ENCODE data around the gene LRIG3. TPM values are rescaled to one million over a fixed set of nuclear protein-coding genes. Genes with fewer than 3 reads are reported as not detected.
"Not testable (repeated sequence)": the region's sequence is repeated elsewhere in the genome, so short reads cannot be mapped to it uniquely, and the experiment has no call there.

Gene LRIG3
- total RNA-seq, 1 experiment from 2014 or later: 150 TPM

- H3K27ac ChIP-seq: not testable (repeated sequence)
- H3K36me3 ChIP-seq: peaks cover 84% of the 10 kb centered on the region
These were observed 17.6 kb downstream of the LRIG3 start for GRCh38 chr12:58902726-58903125.

GRCh38 chr12:58901664-58902063, 18.6 kb downstream of the LRIG3 start:
- Histone ChIP-seq H3K27ac (no peak overlapping the region), H3K9me3 (replicated peaks) (peaks cover 17% of the 10 kb centered on the region), H3K4me3 (no peak overlapping the region), H3K36me3 (peaks cover 82% of the 10 kb centered on the region), H3K4me1 (peaks cover 4% of the 10 kb centered on the region; the same call in 1 of the 2 replicates), H3K27me3 (no peaks in the 10 kb centered on the region)
- no peak for DNase-seq

More at GRCh38 chr12:58902726-58903125, 17.6 kb downstream of the LRIG3 start:
- H3K27me3 ChIP-seq, DNase-seq, H3K4me3 ChIP-seq: not testable (repeated sequence)
- Histone ChIP-seq H3K4me1 (peaks cover 11% of the 10 kb centered on the region), H3K9me3 (replicated peaks) (peaks cover 17% of the 10 kb centered on the region)

GRCh38 chr12:58897969-58898368, 22.3 kb downstream of the LRIG3 start:
- no peak for DNase-seq
- peaks cover 7% of the 10 kb centered on the region; the same call in 1 of the 2 replicates for H3K9me3 ChIP-seq (replicated peaks)
- no peaks in the 10 kb centered on the region for H3K27me3 ChIP-seq
- no peaks in the 10 kb centered on the region for H3K4me1 ChIP-seq
- H3K36me3 ChIP-seq: peaks cover 61% of the 10 kb centered on the region
- H3K4me3 ChIP-seq: no peak overlapping the region
- H3K27ac ChIP-seq: no peak overlapping the region

GRCh38 chr12:58896278-58896677, 24.0 kb downstream of the LRIG3 start:
- H3K27me3 ChIP-seq: no peaks in the 10 kb centered on the region
- H3K4me1 ChIP-seq: no peaks in the 10 kb centered on the region

DNA sequence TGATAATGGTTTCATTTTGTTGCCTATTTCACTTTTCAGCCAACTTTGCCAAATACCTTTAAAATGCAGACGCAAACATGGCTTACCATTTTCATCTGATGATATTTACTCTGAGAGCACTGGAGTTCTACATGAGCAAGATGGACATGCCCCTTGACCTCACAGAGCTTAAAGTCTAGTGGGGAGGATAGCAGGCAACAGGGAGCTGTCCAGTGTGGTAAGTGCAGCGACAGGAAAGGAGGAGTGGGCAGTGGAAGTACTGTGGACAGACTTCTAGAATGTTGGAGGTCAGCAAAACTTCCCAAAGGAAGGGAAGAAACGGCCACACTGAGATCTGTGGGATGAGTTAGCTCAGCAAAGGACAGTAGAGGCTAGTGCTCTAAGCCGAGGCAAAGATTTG, 25.3 kb downstream of the LRIG3 start:
- no peak overlapping the region for H3K27ac ChIP-seq
- H3K36me3 ChIP-seq: peaks cover 41% of the 10 kb centered on the region
- H3K4me1 ChIP-seq: no peaks in the 10 kb centered on the region
- H3K4me3 ChIP-seq: no peak overlapping the region
- no peaks in the 10 kb centered on the region for H3K27me3 ChIP-seq
- no peaks in the 10 kb centered on the region for H3K9me3 ChIP-seq (replicated peaks)
- no peak for DNase-seq

More at GRCh38 chr12:58896278-58896677, 24.0 kb downstream of the LRIG3 start:
- H3K36me3 ChIP-seq: peaks cover 50% of the 10 kb centered on the region
- 0 out of 2 replicates have a peak, but pooled peaks cover 3% of the 10 kb centered on the region for H3K9me3 ChIP-seq (replicated peaks)
- DNase-seq: no peak
- no peak overlapping the region for H3K27ac ChIP-seq
- H3K4me3 ChIP-seq: no peak overlapping the region

DNA sequence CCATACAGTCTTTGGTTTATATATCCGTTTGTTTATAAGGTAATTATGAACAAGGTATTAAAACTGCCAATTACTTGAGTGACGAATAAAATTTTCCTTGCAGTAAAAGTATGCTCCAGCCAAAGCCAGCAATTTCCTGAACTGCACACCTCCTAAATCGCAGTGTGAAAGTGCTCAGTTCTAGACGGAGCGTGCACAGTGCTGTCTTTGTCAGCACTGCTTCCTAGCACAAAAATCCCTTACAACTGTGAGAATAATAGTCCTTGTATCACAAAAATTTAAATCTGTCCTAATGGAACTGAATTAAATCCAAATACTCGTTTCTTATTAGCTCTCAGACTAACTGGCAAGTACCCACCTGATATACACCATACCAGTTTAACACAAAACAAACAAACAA, 26.3 kb downstream of the LRIG3 start:
- Histone ChIP-seq H3K9me3 (replicated peaks) (no peaks in the 10 kb centered on the region), H3K4me1 (no peaks in the 10 kb centered on the region), H3K4me3 (no peak overlapping the region), H3K27me3 (no peaks in the 10 kb centered on the region), H3K36me3 (peaks cover 40% of the 10 kb centered on the region), H3K27ac (no peak overlapping the region)
- no peak for DNase-seq

GRCh38 chr12:58893495-58893894, 26.8 kb downstream of the LRIG3 start:
- Histone ChIP-seq H3K9me3 (replicated peaks) (no peaks in the 10 kb centered on the region), H3K36me3 (peaks cover 41% of the 10 kb centered on the region), H3K27me3 (no peaks in the 10 kb centered on the region), H3K4me3 (no peak overlapping the region), H3K27ac (no peak overlapping the region), H3K4me1 (no peaks in the 10 kb centered on the region)
- DNase-seq: no peak

- peaks cover 61% of the 10 kb centered on the region for H3K36me3 ChIP-seq
- no peak overlapping the region for H3K4me3 ChIP-seq
- no peaks in the 10 kb centered on the region for H3K9me3 ChIP-seq (replicated peaks)
- DNase-seq: peak; percentile 17 to 76
- H3K27ac ChIP-seq: no peak overlapping the region
- H3K4me1 ChIP-seq: no peaks in the 10 kb centered on the region; the same call in 1 of the 2 replicates
- no peaks in the 10 kb centered on the region for H3K27me3 ChIP-seq
These were observed 30.7 kb downstream of the LRIG3 start for GRCh38 chr12:58889557-58889956.

- Histone ChIP-seq H3K4me3 (no peak overlapping the region), H3K27ac (no peak overlapping the region), H3K9me3 (replicated peaks) (no peaks in the 10 kb centered on the region), H3K4me1 (no peaks in the 10 kb centered on the region; the same call in 1 of the 2 replicates), H3K27me3 (no peaks in the 10 kb centered on the region), H3K36me3 (peaks cover 72% of the 10 kb centered on the region)
- no peak for DNase-seq
These were observed 32.0 kb downstream of the LRIG3 start for GRCh38 chr12:58888131-58888783.

DNA sequence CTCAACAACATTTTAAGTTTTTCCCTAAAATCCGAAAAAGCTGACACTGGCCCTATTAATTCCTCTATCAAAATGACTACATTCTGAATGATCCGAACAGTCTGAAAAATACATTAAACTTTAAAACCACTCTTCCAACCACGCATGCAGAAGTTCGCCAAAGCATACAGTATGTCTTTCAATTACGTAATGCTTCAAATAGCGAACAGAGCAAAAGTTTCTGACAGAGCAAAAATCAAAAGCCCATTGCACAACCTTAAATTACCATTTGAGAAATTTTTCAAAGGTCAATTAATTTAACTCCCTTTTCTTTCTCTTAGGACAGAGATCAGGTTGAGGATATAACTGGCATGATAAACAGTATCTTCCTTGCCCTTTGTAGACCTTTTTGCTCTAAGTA, 33.2 kb downstream of the LRIG3 start:
- DNase-seq: no peak
- H3K4me1 ChIP-seq: no peaks in the 10 kb centered on the region; the same call in 1 of the 2 replicates
- peaks cover 81% of the 10 kb centered on the region for H3K36me3 ChIP-seq
- H3K27me3 ChIP-seq: no peaks in the 10 kb centered on the region
- H3K27ac ChIP-seq: no peak overlapping the region
- H3K9me3 ChIP-seq (replicated peaks): no peaks in the 10 kb centered on the region
- no peak overlapping the region for H3K4me3 ChIP-seq

DNA sequence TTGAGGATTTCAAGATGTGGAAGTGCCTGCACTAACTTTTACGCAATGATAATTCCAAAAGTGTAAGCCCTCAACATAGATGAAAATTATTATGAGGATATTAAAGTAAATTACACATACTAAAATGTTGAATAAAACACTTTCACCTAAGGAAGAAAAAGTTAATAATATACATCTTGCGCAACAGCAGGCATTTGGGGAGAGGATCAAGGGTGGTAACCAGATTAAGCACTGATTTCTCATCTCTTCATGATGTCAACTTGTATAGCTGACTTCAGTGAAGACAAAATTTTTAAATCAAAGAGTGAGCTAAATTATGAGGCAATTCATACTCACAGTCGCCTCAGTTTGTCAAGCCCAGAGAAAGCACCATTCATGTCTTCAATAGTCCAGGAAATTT, 33.8 kb downstream of the LRIG3 start:
- Histone ChIP-seq H3K27me3 (no peaks in the 10 kb centered on the region), H3K36me3 (peaks cover 87% of the 10 kb centered on the region), H3K4me1 (no peaks in the 10 kb centered on the region; the same call in 1 of the 2 replicates), H3K9me3 (replicated peaks) (no peaks in the 10 kb centered on the region), H3K4me3 (no peak overlapping the region), H3K27ac (no peak overlapping the region)
- no peak for DNase-seq

DNA sequence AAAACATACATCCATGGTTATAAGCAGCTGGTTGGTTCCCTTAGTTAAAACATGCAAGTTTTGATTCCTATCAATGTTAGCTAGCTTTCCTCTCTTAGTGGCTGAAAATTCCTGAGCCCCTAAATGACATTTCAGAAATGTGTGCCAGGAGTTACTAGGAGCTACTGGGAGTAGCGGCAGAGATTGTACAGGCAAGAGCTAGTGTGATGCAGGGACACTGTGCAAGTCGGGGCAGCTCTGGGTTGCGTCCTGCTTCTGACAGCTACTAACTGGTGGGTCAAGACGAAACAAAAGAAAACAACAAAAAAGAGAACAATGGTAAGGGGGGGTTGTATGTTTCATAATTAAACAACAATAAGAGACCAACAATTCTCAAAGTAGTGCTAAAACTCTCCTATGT, 35.4 kb downstream of the LRIG3 start:
- no peaks in the 10 kb centered on the region for H3K27me3 ChIP-seq
- no peaks in the 10 kb centered on the region for H3K9me3 ChIP-seq (replicated peaks)
- H3K4me3 ChIP-seq: no peak overlapping the region
- no peaks in the 10 kb centered on the region; the same call in 1 of the 2 replicates for H3K4me1 ChIP-seq
- no peak overlapping the region for H3K27ac ChIP-seq
- peaks cover 93% of the 10 kb centered on the region for H3K36me3 ChIP-seq
- DNase-seq: no peak

DNA sequence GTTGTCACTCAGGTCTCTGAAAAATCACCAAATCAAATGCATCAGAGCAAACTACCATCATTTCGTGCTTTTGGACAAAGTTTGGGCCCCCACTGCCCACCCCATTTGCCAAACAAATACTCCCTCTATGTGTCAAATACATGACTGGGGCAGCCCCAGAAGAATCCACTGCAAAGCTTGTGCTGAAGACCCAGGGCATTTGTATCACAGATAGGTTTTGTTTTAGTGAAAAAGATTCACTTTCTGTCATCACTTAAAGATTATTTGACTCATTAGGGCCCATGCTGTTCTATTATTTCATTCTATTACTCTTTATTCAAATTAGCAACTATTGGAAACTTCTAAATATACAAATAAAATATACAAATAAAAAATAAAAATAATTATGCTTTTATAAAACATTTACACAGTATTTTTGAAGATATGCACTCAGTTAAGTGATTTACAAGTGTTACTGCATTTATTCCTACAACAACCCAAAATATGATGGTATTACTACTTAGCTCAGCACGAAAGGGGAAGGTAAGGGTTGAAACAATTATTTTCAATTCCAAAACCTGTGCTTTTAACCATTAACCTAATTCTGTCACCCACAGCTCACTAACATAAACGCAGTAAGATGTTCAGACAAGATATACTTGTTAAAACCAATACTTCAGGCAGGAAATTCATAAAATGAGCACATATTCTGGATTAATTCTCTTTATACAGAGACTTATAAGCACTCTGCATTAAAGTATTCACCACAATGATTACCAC, 36.5 kb downstream of the LRIG3 start:
- no peak for DNase-seq
- Histone ChIP-seq H3K27ac (no peak overlapping the region), H3K36me3 (peaks cover 94% of the 10 kb centered on the region), H3K9me3 (replicated peaks) (no peaks in the 10 kb centered on the region), H3K4me1 (peaks cover 1% of the 10 kb centered on the region), H3K4me3 (no peak overlapping the region), H3K27me3 (no peaks in the 10 kb centered on the region)

DNA sequence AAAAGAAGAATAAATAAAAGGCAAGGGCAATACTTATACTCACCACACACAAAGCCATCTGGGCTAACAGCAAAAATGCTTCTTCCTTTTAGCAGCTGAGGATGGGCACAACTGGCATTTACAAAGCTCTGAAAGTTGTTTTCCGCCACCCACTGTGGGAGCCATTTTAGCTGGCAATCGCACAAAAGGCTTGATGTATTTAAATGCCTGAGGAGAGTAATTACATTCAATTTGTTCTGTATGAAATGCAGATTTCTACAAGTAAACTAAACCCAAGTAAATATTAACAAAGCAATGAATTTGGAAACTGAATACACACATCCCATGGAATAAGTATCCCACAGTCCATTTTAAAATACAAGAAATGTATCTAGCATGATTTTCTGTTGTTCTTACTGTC, 37.5 kb downstream of the LRIG3 start:
- no peaks in the 10 kb centered on the region for H3K27me3 ChIP-seq
- no peaks in the 10 kb centered on the region for H3K9me3 ChIP-seq (replicated peaks)
- H3K4me3 ChIP-seq: no peak overlapping the region
- no peak for DNase-seq
- H3K27ac ChIP-seq: no peak overlapping the region
- H3K36me3 ChIP-seq: peaks cover 94% of the 10 kb centered on the region
- peaks cover 11% of the 10 kb centered on the region for H3K4me1 ChIP-seq

- no peak overlapping the region for H3K27ac ChIP-seq
- peaks cover 18% of the 10 kb centered on the region for H3K4me1 ChIP-seq
- DNase-seq: no peak
- no peaks in the 10 kb centered on the region for H3K9me3 ChIP-seq (replicated peaks)
- no peaks in the 10 kb centered on the region for H3K27me3 ChIP-seq
- H3K4me3 ChIP-seq: no peak overlapping the region
- peaks cover 89% of the 10 kb centered on the region for H3K36me3 ChIP-seq
These were observed 38.5 kb downstream of the LRIG3 start for GRCh38 chr12:58881816-58882215.
